OCI-LY7 (cell line): ENCODE data around the gene RRAGA. TPM values are rescaled to one million over a fixed set of nuclear protein-coding genes. Genes with fewer than 3 reads are reported as not detected.

Source experiments
- BruUV-seq: library from RNA; stranded (reverse); fragments of 400-500 nt; replicated peaks from 2 replicates; lab custom pipeline; 2021; lab: Mats Ljungman, UMichigan
- CTCF ChIA-PET: fragments of 300-600 bp; sonication (Branson Sonifier 250); formaldehyde crosslinking; loops from one replicate; lab custom pipeline; 2022; ENCODE audit warnings: antibody characterized with exemption; ENCODE audit not compliant: unreplicated experiment; lab: Charles Lee
- POLR2A ChIA-PET: fragments of 300-600 bp; sonication (Branson Sonifier 250); formaldehyde crosslinking; loops from one replicate; lab custom pipeline; 2022; ENCODE audit warnings: antibody characterized with exemption; lab: Charles Lee
- DNase-seq: peaks from one replicate; pipeline ENCODE4 v3.0.0-alpha.2; 2015; ENCODE audit warnings: low spot score
- H2AFZ ChIP-seq: fragments of 200-600 bp; sonication (generic), shearing (Covaris generic); 2 replicates; pipeline ENCODE4 v1.6.1; 2014; ENCODE audit warnings: mild to moderate bottlenecking, antibody characterized with exemption, low read length, moderate library complexity
- H3K27ac ChIP-seq: fragments of 200-600 bp; sonication (generic); 2 replicates; pipeline ENCODE4 v1.5.1; 2014; ENCODE audit warnings: mixed run types, low read depth, mild to moderate bottlenecking, moderate library complexity, low read length, inconsistent platforms; ENCODE audit not compliant: poor library complexity, severe bottlenecking
- H3K36me3 ChIP-seq: fragments of 200-600 bp; sonication (generic); 2 replicates; pipeline ENCODE4 v1.6.1; 2014; ENCODE audit warnings: mild to moderate bottlenecking, antibody characterized with exemption, low read length, moderate library complexity, mixed read lengths; ENCODE audit not compliant: insufficient read depth
- H3K4me1 ChIP-seq: fragments of 200-600 bp; sonication (generic); 2 replicates; pipeline ENCODE4 v1.5.1; 2014; ENCODE audit warnings: mild to moderate bottlenecking, low read length; ENCODE audit not compliant: insufficient read depth, poor library complexity, severe bottlenecking
- H3K4me2 ChIP-seq: fragments of 200-600 bp; sonication (generic); 2 replicates; pipeline ENCODE4 v1.6.1; 2014; ENCODE audit warnings: mild to moderate bottlenecking, low read length
- H3K4me3 ChIP-seq: fragments of 200-600 bp; sonication (generic); 2 replicates; pipeline ENCODE4 v1.5.1; 2014; ENCODE audit warnings: mild to moderate bottlenecking, low read depth, low read length; ENCODE audit not compliant: poor library complexity, severe bottlenecking
- H3K79me2 ChIP-seq: fragments of 200-600 bp; sonication (generic); 2 replicates; pipeline ENCODE4 v1.6.1; 2016; ENCODE audit warnings: low read depth, mild to moderate bottlenecking, low read length, moderate library complexity, mixed read lengths; ENCODE audit not compliant: insufficient read depth
- H3K9me2 ChIP-seq: fragments of 200-600 bp; sonication (generic); 2 replicates; pipeline ENCODE4 v1.6.1; 2016; ENCODE audit warnings: mild to moderate bottlenecking, low read length, mixed read lengths; ENCODE audit not compliant: insufficient read depth
- H3K9me3 ChIP-seq: fragments of 200-600 bp; sonication (generic); 2 replicates; pipeline ENCODE4 v1.6.1; 2014; ENCODE audit warnings: mild to moderate bottlenecking, mixed run types, low read length, mixed read lengths
- H4K20me1 ChIP-seq: fragments of 200-600 bp; sonication (generic); 2 replicates; pipeline ENCODE4 v1.6.1; 2014; ENCODE audit warnings: mild to moderate bottlenecking, antibody characterized with exemption, low read length, moderate library complexity, mixed read lengths; ENCODE audit not compliant: insufficient read depth
- CTCF ChIP-seq: fragments of 200-600 bp; sonication (generic); conservative IDR thresholded peaks from 2 replicates; pipeline ENCODE4 v1.5.1; 2014; ENCODE audit warnings: mild to moderate bottlenecking, antibody characterized with exemption, low read length, moderate library complexity, mixed read lengths
- EZH2phosphoT487 ChIP-seq: fragments of 200-600 bp; sonication (generic); IDR thresholded peaks from 2 replicates; pipeline ENCODE4 v1.6.1; 2018; ENCODE audit warnings: low read depth, borderline replicate concordance, mild to moderate bottlenecking, mixed run types, antibody characterized with exemption, low read length, moderate library complexity, mixed read lengths
- intact Hi-C: fragments of 100-400 bp; cut with micrococcal nuclease; formaldehyde crosslinking; loops from one replicate; pipeline ENCODE4 v1.10.0; 2022; ENCODE audit not compliant: unreplicated experiment
- total RNA-seq, 2 experiments: library from RNA; depleted of rRNA in 1 of 2; stranded (reverse); fragments of >200 nt in 1 of 2; shearing (Covaris generic) in 1 of 2; gene quantifications; 2 replicates each; pipeline ENCODE4 v1.2.3, GENCODE V29; 2014 to 2022

RRAGA gene
- total RNA-seq, 2 experiments from 2014 or later = 25.9 to 43.0 TPM

DNA sequence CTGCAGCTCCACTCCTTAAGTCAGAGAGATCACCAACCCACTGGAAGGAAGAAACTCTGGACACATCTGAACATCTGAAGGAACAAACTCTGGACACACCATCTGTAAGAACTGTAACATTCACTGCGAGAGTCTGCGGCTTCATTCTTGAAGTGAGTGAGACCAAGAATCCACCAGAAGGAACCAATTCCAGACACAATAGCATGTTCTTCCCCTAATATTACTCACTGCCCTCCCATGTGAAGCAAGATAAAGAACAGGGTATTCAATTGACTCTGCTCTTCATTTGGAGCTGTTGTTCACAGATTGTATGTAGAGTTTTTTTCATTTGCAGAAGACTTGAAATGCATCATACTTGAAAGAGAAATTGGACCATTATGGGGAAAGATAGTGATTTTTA lies 27.0 kb upstream of the RRAGA start:
- Histone ChIP-seq H3K79me2 (no peaks in the 10 kb centered on the region), H3K9me3 (no peaks in the 10 kb centered on the region), H2AFZ (no peak overlapping the region), H3K9me2 (no peaks in the 10 kb centered on the region), H4K20me1 (no peaks in the 10 kb centered on the region), H3K4me1 (no peaks in the 10 kb centered on the region), H3K4me2 (no peak overlapping the region), H3K4me3 (no peak overlapping the region), H3K27ac (no peak overlapping the region), H3K36me3 (no peaks in the 10 kb centered on the region)
- no TSS peak for BruUV-seq
- no peak for DNase-seq
- POLR2A ChIA-PET = no interaction called here
- TF ChIP-seq CTCF (no peak), EZH2phosphoT487 (no peak)
- intact Hi-C loops = no loop called here
- CTCF ChIA-PET = no interaction called here

DNA sequence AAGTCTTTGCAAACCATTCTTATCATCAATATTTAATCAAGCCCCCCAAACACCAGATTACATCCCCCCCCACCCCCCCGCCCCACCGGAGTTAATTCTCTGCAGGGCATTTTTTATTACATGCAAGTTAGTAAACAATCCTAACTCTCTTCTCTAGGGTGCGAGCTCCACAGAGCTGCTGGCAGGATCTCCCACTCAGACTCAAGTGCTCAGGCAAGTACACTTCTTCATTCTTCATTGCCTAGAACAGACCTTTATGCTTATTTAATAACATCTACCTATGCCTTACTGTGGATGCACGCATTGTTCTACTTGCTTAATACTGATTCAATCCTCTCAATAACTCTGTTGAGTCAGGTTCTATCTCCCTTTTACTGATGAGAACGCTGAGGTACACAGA lies 26.1 kb upstream of the RRAGA start:
- POLR2A ChIA-PET = no interaction called here
- H3K4me1 ChIP-seq = no peaks in the 10 kb centered on the region
- no peaks in the 10 kb centered on the region for H3K79me2 ChIP-seq
- no peaks in the 10 kb centered on the region for H3K9me2 ChIP-seq
- no TSS peak for BruUV-seq
- H3K27ac ChIP-seq = no peak overlapping the region
- H2AFZ ChIP-seq = no peak overlapping the region
- no peak for DNase-seq
- no peaks in the 10 kb centered on the region for H3K36me3 ChIP-seq
- CTCF ChIA-PET = no interaction called here
- H3K9me3 ChIP-seq = no peaks in the 10 kb centered on the region
- H4K20me1 ChIP-seq = no peaks in the 10 kb centered on the region
- intact Hi-C loops = no loop called here
- H3K4me2 ChIP-seq = no peak overlapping the region
- H3K4me3 ChIP-seq = no peak overlapping the region
- TF ChIP-seq EZH2phosphoT487 (no peak), CTCF (no peak)

GRCh38 chr9:19026375-19026774 lies 22.9 kb upstream of the RRAGA start:
- H3K79me2 ChIP-seq = no peaks in the 10 kb centered on the region
- no peaks in the 10 kb centered on the region for H4K20me1 ChIP-seq
- H3K4me2 ChIP-seq = no peak overlapping the region
- H3K27ac ChIP-seq = no peak overlapping the region
- no peak for TF ChIP-seq EZH2phosphoT487
- no peak for TF ChIP-seq CTCF
- H3K4me3 ChIP-seq = no peak overlapping the region
- DNase-seq = no peak
- H2AFZ ChIP-seq = no peak overlapping the region
- CTCF ChIA-PET = no interaction called here
- H3K4me1 ChIP-seq = no peaks in the 10 kb centered on the region
- no peaks in the 10 kb centered on the region for H3K9me2 ChIP-seq
- no peaks in the 10 kb centered on the region for H3K36me3 ChIP-seq
- intact Hi-C loops = loop anchor here (5.0 kb wide), 1 partner anchor 769 kb away; no protein-coding TSS in a partner anchor
- no peaks in the 10 kb centered on the region for H3K9me3 ChIP-seq
- POLR2A ChIA-PET = no interaction called here
- no TSS peak for BruUV-seq
